SU-DHL-6 (cell line): ENCODE results near the gene CHGA.

Experiments
- H2AFZ ChIP-seq: fragments of 200-600 bp; sonication (generic); 2 replicates; pipeline ENCODE4 v1.6.1; 2014; ENCODE audit warnings: low read depth, mild to moderate bottlenecking, moderate library complexity, mixed read lengths, antibody characterized with exemption, low read length; ENCODE audit not compliant: severe bottlenecking
- H3F3A ChIP-seq: fragments of 200-600 bp; shearing (Covaris generic); 2 replicates; pipeline ENCODE4 v1.6.0; 2016; ENCODE audit warnings: antibody characterized with exemption, mild to moderate bottlenecking; ENCODE audit not compliant: insufficient read depth
- H3K27ac ChIP-seq: fragments of 200-600 bp; sonication (generic); 2 replicates; pipeline ENCODE4 v1.5.1; 2016; ENCODE audit warnings: low read depth, mild to moderate bottlenecking, low read length, moderate library complexity, mixed read lengths
- H3K27me3 ChIP-seq: fragments of 200-600 bp; sonication (generic), shearing (Covaris generic); 2 replicates; pipeline ENCODE4 v1.6.0; 2014; ENCODE audit warnings: mild to moderate bottlenecking, low read length
- H3K36me3 ChIP-seq: fragments of 200-600 bp; sonication (generic); 2 replicates; pipeline ENCODE4 v1.6.1; 2014; ENCODE audit warnings: mild to moderate bottlenecking, low read length, mixed read lengths
- H3K4me2 ChIP-seq: fragments of 300-600, 200-600 bp; shearing (Covaris generic), sonication (generic); 2 replicates; pipeline ENCODE4 v1.6.0; 2014; ENCODE audit warnings: low read length, low read depth, mild to moderate bottlenecking; ENCODE audit not compliant: poor library complexity, severe bottlenecking
- H3K4me3 ChIP-seq: fragments of 200-600 bp; sonication (generic); 2 replicates; pipeline ENCODE4 v1.5.1; 2014; ENCODE audit warnings: antibody characterized with exemption, low read length, mild to moderate bottlenecking, mixed read lengths; ENCODE audit not compliant: insufficient read depth, poor library complexity, severe bottlenecking
- H3K79me2 ChIP-seq: fragments of 200-600 bp; sonication (generic); 2 replicates; pipeline ENCODE4 v1.6.1; 2014; ENCODE audit warnings: mild to moderate bottlenecking, low read length, moderate library complexity; ENCODE audit not compliant: insufficient read depth
- H3K9ac ChIP-seq: fragments of 200-600 bp; sonication (generic); 2 replicates; pipeline ENCODE4 v1.7.0; 2014; ENCODE audit warnings: mild to moderate bottlenecking, low read length
- H3K9me2 ChIP-seq: fragments of 200-600 bp; sonication (generic); replicated peaks from 2 replicates; pipeline ENCODE4 v1.6.1; 2014; ENCODE audit warnings: low read length; ENCODE audit not compliant: insufficient read depth
- H3K9me3 ChIP-seq: fragments of 200-600 bp; sonication (generic); 2 replicates; pipeline ENCODE4 v1.6.1; 2014; ENCODE audit warnings: low read length, mixed read lengths; ENCODE audit not compliant: insufficient read depth
- H4K20me1 ChIP-seq: fragments of 200-600 bp; sonication (generic); 2 replicates; pipeline ENCODE4 v1.6.1; 2014; ENCODE audit warnings: low read depth, mild to moderate bottlenecking, antibody characterized with exemption, low read length, moderate library complexity, mixed read lengths
- CTCF ChIP-seq: fragments of 200-600 bp; sonication (generic); IDR thresholded peaks from one replicate; pipeline ENCODE4 v1.5.1; 2017; ENCODE audit warnings: antibody characterized with exemption, mild to moderate bottlenecking, low read length, moderate library complexity; ENCODE audit not compliant: insufficient read depth, poor library complexity, severe bottlenecking
- EZH2phosphoT487 ChIP-seq: fragments of 200-600 bp; sonication (generic), shearing (Covaris generic); conservative IDR thresholded peaks from 2 replicates; pipeline ENCODE4 v1.6.1; 2018; ENCODE audit warnings: mild to moderate bottlenecking, antibody characterized with exemption, low read length, moderate library complexity, mixed read lengths

The CHGA gene

GRCh38 chr14:92898566-92899131 lies 24.3 kb upstream of the CHGA start:
- Histone ChIP-seq H3K4me3 (no peak overlapping the region), H3K9ac (no peak overlapping the region), H3F3A (no peaks in the 10 kb centered on the region), H2AFZ (no peak overlapping the region), H3K9me2 (no peaks in the 10 kb centered on the region), H3K4me2 (no peak overlapping the region), H4K20me1 (no peaks in the 10 kb centered on the region), H3K27me3 (no peaks in the 10 kb centered on the region), H3K9me3 (no peaks in the 10 kb centered on the region), H3K36me3 (no peaks in the 10 kb centered on the region), H3K27ac (no peak overlapping the region), H3K79me2 (no peaks in the 10 kb centered on the region)
- TF ChIP-seq EZH2phosphoT487 (no peak), CTCF (no peak)

GRCh38 chr14:92900660-92901059 lies 22.3 kb upstream of the CHGA start:
- Histone ChIP-seq H2AFZ (no peak overlapping the region), H3F3A (no peaks in the 10 kb centered on the region), H4K20me1 (no peaks in the 10 kb centered on the region), H3K4me2 (no peak overlapping the region), H3K4me3 (no peak overlapping the region), H3K9me3 (no peaks in the 10 kb centered on the region), H3K36me3 (no peaks in the 10 kb centered on the region), H3K9me2 (no peaks in the 10 kb centered on the region), H3K79me2 (no peaks in the 10 kb centered on the region), H3K27ac (no peak overlapping the region), H3K27me3 (no peaks in the 10 kb centered on the region), H3K9ac (no peak overlapping the region)
- TF ChIP-seq EZH2phosphoT487 (no peak), CTCF (no peak)

- no peak overlapping the region for H2AFZ ChIP-seq
- H3K27ac ChIP-seq: no peak overlapping the region
- H3K4me2 ChIP-seq: no peak overlapping the region
- no peaks in the 10 kb centered on the region for H3K9me3 ChIP-seq
- H3K27me3 ChIP-seq: no peaks in the 10 kb centered on the region
- H3K9me2 ChIP-seq: no peaks in the 10 kb centered on the region
- no peaks in the 10 kb centered on the region for H3K36me3 ChIP-seq
- H3K79me2 ChIP-seq: no peaks in the 10 kb centered on the region
- no peaks in the 10 kb centered on the region for H3F3A ChIP-seq
- H3K9ac ChIP-seq: no peak overlapping the region
- no peak overlapping the region for H3K4me3 ChIP-seq
- no peaks in the 10 kb centered on the region for H4K20me1 ChIP-seq
- TF ChIP-seq EZH2phosphoT487: no peak
- no peak for TF ChIP-seq CTCF
Observed at GRCh38 chr14:92902191-92902590, 20.8 kb upstream of the CHGA start.

- TF ChIP-seq EZH2phosphoT487: no peak
- TF ChIP-seq CTCF: no peak
- H2AFZ ChIP-seq: no peak overlapping the region
- no peak overlapping the region for H3K4me2 ChIP-seq
- H3K9me3 ChIP-seq: no peaks in the 10 kb centered on the region
- H3F3A ChIP-seq: no peaks in the 10 kb centered on the region
- no peaks in the 10 kb centered on the region for H4K20me1 ChIP-seq
- H3K27me3 ChIP-seq: no peaks in the 10 kb centered on the region
- no peak overlapping the region for H3K9ac ChIP-seq
- no peak overlapping the region for H3K4me3 ChIP-seq
- no peaks in the 10 kb centered on the region for H3K9me2 ChIP-seq
- no peaks in the 10 kb centered on the region for H3K79me2 ChIP-seq
- no peak overlapping the region for H3K27ac ChIP-seq
- H3K36me3 ChIP-seq: no peaks in the 10 kb centered on the region
Observed at GRCh38 chr14:92902726-92903125, 20.2 kb upstream of the CHGA start.
